ENCODE data around the gene KRT2. TPM values are rescaled to one million over a fixed set of nuclear protein-coding genes. Genes with fewer than 3 reads are reported as not detected.

Gene KRT2
- total RNA-seq, 4 donors from 2014 or later = 1.3 TPM; not detected in 3

DNA sequence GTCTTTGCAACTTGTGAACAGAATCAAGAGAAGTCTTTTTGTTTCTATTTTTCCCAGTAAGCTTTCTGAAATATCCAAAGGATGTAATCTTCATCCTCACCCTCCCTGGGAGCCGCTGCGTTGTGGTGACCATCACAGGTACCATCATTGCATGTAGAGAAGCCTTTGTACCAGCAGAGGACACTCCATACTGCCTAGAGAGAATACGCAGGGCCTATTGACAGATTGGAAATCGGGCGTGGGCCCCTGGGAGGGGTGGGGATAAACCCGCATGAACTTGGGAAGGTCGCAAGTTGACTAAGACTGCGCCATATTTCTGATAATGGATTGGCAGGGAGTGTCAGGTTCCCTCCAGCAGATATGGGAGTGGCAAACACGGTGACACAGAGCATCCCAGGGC is 15.5 kb upstream of the KRT2 start:
- Histone ChIP-seq H3K27ac (no peak overlapping the region), H3K4me3 (replicated peaks in 1 of 3) (no peak overlapping the region), H3K36me3 (no peaks in the 10 kb centered on the region), H3K9me3 (no peaks in the 10 kb centered on the region), H3K27me3 (no peaks in the 10 kb centered on the region), H3K4me1 (no peaks in the 10 kb centered on the region)
- DNase-seq = no peak
- no peak for TF ChIP-seq POLR2A (IDR thresholded peaks at IDR 0.05)
- no peak for TF ChIP-seq CTCF (IDR thresholded peaks at IDR 0.05)
- 75% methylated on average over 9 of the region's 9 CpGs for WGBS, 2 donors
- intact Hi-C loops (cut with DNase I) = no loop called here

DNA sequence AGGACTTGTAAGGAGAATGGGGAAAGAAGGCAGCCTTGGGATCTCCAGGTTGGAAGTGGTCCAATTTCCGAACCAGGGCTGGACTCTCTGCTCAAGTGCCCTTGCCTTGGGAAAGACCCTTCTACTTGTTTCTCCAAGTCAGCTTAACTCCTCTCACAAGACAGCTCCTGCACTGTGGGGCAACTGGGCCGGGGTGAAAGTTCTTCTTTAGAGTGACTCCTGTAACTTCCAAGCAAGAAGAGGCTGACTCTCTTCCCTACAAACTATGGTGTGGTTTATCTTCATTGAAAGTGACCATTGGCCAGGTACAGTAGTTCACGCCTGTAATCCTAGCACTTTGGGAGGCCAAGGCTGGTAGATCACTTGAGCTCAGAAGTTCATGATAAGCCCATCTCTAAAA is 14.5 kb upstream of the KRT2 start:
- no peaks in the 10 kb centered on the region for H3K4me1 ChIP-seq
- no peak for DNase-seq
- H3K27me3 ChIP-seq = no peaks in the 10 kb centered on the region
- 57 to 61% methylated on average over 3 of the region's 3 CpGs for WGBS, 2 donors
- H3K4me3 ChIP-seq (replicated peaks in 1 of 3) = no peak overlapping the region
- no peak overlapping the region for H3K27ac ChIP-seq
- TF ChIP-seq CTCF (IDR thresholded peaks at IDR 0.05) (no peak), POLR2A (IDR thresholded peaks at IDR 0.05) (no peak)
- no peaks in the 10 kb centered on the region for H3K9me3 ChIP-seq
- intact Hi-C loops (cut with DNase I) = no loop called here
- H3K36me3 ChIP-seq = no peaks in the 10 kb centered on the region

GRCh38 chr12:52663420-52663819 is 11.4 kb upstream of the KRT2 start:
- Histone ChIP-seq H3K9me3 (no peaks in the 10 kb centered on the region), H3K27ac (no peak overlapping the region), H3K4me1 (no peaks in the 10 kb centered on the region), H3K27me3 (no peaks in the 10 kb centered on the region), H3K4me3 (replicated peaks in 1 of 3) (no peak overlapping the region), H3K36me3 (no peaks in the 10 kb centered on the region)
- DNase-seq = no peak
- intact Hi-C loops (cut with DNase I) = no loop called here
- TF ChIP-seq POLR2A (IDR thresholded peaks at IDR 0.05) (no peak), CTCF (IDR thresholded peaks at IDR 0.05) (no peak)

- H3K9me3 ChIP-seq = no peaks in the 10 kb centered on the region
- no peaks in the 10 kb centered on the region for H3K36me3 ChIP-seq
- DNase-seq = no peak
- intact Hi-C loops (cut with DNase I) = no loop called here
- H3K4me3 ChIP-seq (replicated peaks in 1 of 3) = no peak overlapping the region
- no peak overlapping the region for H3K27ac ChIP-seq
- TF ChIP-seq CTCF (IDR thresholded peaks at IDR 0.05) = no peak
- TF ChIP-seq POLR2A (IDR thresholded peaks at IDR 0.05) = no peak
- no peaks in the 10 kb centered on the region for H3K27me3 ChIP-seq
- no peaks in the 10 kb centered on the region for H3K4me1 ChIP-seq
These were observed 10.9 kb upstream of the KRT2 start for GRCh38 chr12:52662918-52663229.

GRCh38 chr12:52662093-52662917 is 10.3 kb upstream of the KRT2 start:
- H3K9me3 ChIP-seq = no peaks in the 10 kb centered on the region
- H3K4me3 ChIP-seq (replicated peaks in 1 of 3) = no peak overlapping the region
- intact Hi-C loops (cut with DNase I) = no loop called here
- 83 to 89% methylated on average over 10 of the region's 10 CpGs for WGBS, 2 donors
- no peak overlapping the region for H3K27ac ChIP-seq
- no peak for DNase-seq
- H3K4me1 ChIP-seq = no peaks in the 10 kb centered on the region
- TF ChIP-seq CTCF (IDR thresholded peaks at IDR 0.05) (no peak), POLR2A (IDR thresholded peaks at IDR 0.05) (no peak)
- no peaks in the 10 kb centered on the region for H3K36me3 ChIP-seq
- H3K27me3 ChIP-seq = no peaks in the 10 kb centered on the region

Measured in thyroid gland (tissue), 4 donors.